ENCODE measurements around the gene VWA1.

DNA sequence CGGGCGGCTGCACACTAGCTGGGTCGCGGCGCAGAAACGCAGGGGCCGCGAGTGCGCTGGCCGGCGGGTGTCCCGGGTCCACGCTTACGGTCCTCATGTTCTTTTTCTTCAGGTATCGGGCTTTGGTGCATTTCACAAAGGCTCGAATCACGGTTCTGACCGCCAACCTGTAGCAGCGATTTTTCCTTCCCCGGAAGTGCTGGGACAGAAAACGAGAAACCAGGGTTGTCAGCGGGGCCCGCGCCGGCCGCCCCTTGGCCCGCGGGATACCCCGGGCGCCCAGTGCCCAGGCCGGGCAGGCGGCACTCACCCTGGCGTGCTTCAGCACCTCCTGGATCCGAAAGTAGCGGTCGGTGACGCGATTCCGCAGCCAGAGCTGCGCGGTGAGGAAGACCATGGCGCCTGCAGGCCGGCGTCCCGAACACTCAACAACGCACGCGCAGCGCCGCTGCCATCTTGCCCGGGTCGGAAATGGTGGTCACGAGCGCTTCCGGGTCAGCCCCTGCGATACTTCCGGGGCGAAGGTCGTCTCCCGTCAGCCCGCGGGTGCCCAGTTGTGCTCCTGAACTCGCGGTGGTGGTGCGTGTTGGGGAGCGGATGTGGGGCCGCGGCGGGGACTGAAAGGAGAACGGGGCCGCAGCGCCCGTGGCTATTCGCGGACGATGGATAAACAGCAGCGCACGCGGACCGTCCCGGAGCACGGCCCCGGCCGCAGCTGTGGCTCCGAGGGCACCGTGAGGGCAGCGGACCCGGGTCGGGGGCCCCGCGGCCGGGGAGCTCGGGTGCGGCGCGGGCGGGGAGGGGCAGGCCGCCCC lies 28.5 kb upstream of the VWA1 start, which contains the start of gene MRPL20:
- TF ChIP-seq, protein P1, sequence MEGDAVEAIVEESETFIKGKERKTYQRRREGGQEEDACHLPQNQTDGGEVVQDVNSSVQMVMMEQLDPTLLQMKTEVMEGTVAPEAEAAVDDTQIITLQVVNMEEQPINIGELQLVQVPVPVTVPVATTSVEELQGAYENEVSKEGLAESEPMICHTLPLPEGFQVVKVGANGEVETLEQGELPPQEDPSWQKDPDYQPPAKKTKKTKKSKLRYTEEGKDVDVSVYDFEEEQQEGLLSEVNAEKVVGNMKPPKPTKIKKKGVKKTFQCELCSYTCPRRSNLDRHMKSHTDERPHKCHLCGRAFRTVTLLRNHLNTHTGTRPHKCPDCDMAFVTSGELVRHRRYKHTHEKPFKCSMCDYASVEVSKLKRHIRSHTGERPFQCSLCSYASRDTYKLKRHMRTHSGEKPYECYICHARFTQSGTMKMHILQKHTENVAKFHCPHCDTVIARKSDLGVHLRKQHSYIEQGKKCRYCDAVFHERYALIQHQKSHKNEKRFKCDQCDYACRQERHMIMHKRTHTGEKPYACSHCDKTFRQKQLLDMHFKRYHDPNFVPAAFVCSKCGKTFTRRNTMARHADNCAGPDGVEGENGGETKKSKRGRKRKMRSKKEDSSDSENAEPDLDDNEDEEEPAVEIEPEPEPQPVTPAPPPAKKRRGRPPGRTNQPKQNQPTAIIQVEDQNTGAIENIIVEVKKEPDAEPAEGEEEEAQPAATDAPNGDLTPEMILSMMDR (IDR thresholded peaks at IDR 0.05): no peak
- peak; percentile 94 for TF ChIP-seq POLR2AphosphoS5 (IDR thresholded peaks at IDR 0.05; ENCODE audit: low read depth, low read length)
